H1 (cell line): ENCODE results near the gene PTBP1. TPM values are rescaled to one million over a fixed set of nuclear protein-coding genes. Genes with fewer than 3 reads are reported as not detected.

Source experiments
- CTCF ChIA-PET: fragments of 300-600 bp; sonication (Branson Sonifier 250); formaldehyde crosslinking; loops from one replicate; lab custom pipeline; 2021; ENCODE audit not compliant: partially characterized antibody; lab: Charles Lee
- POLR2A ChIA-PET: fragments of 300-600 bp; sonication (Branson Sonifier 250); formaldehyde crosslinking; loops from one replicate; lab custom pipeline; 2021; ENCODE audit warnings: inconsistent platforms; ENCODE audit not compliant: partially characterized antibody; lab: Charles Lee
- DNase-seq, 2 experiments: peaks; one replicate each; pipeline versions ENCODE4 v3.0.0 to v3.0.0-alpha.2; 2010 to 2022; ENCODE audit warnings: low spot score in 2 of 2, low read depth in 1 of 2, mixed read lengths in 1 of 2
- FAIRE-seq: peaks from 2 replicates; lab custom pipeline; 2011; peaks lifted over from hg19 to GRCh38; lab: Jason Lieb, UNC
- H2AFZ ChIP-seq: 2 replicates; pipeline ENCODE4 v1.8.1; 2012; ENCODE audit warnings: low read length, inconsistent platforms
- H2AK5ac ChIP-seq: 2 replicates; pipeline ENCODE4 v1.6.1; 2013; ENCODE audit warnings: low read depth, low read length
- H2BK120ac ChIP-seq: replicated peaks from 2 replicates; pipeline ENCODE3; 2013; ENCODE audit warnings: low read depth, low read length, inconsistent platforms
- H2BK12ac ChIP-seq: 2 replicates; pipeline ENCODE4 v1.6.1; 2013; ENCODE audit warnings: low read depth, low read length
- H2BK15ac ChIP-seq: 2 replicates; pipeline ENCODE4 v1.6.1; 2013; ENCODE audit warnings: low read length
- H2BK20ac ChIP-seq: 2 replicates; pipeline ENCODE4 v1.6.1; 2013; ENCODE audit warnings: low read length
- H2BK5ac ChIP-seq: 2 replicates; pipeline ENCODE4 v1.6.1; 2013; ENCODE audit warnings: low read depth, low read length
- H3K14ac ChIP-seq: 2 replicates; pipeline ENCODE4 v1.6.1; 2013; ENCODE audit warnings: inconsistent platforms; ENCODE audit not compliant: insufficient read length
- H3K18ac ChIP-seq: 2 replicates; pipeline ENCODE4 v1.6.1; 2013; ENCODE audit warnings: low read length; ENCODE audit errors: extremely low read depth
- H3K23ac ChIP-seq: 2 replicates; pipeline ENCODE4 v1.6.1; 2013; ENCODE audit warnings: inconsistent platforms; ENCODE audit not compliant: insufficient read length
- H3K23me2 ChIP-seq: 2 replicates; pipeline ENCODE4 v1.6.1; 2013; ENCODE audit warnings: low read depth, low read length
- H3K27ac ChIP-seq: 2 replicates; pipeline ENCODE4 v1.6.1; 2011; ENCODE audit warnings: low read depth, low read length, inconsistent platforms
- H3K27me3 ChIP-seq, 4 experiments: replicated peaks in 1 of 4; 1 replicate in 1 of 4; 2 replicates in 3 of 4; pipeline versions ENCODE4 v1.6.1 to v1.8.1; 2011 to 2013; ENCODE audit warnings: low read length in 3 of 4, mild to moderate bottlenecking in 3 of 4, inconsistent platforms in 2 of 4, mixed read lengths in 2 of 4, moderate library complexity in 1 of 4; ENCODE audit not compliant: control insufficient read depth in 3 of 4, insufficient read depth in 3 of 4; ENCODE audit errors: extremely low read depth in 1 of 4
- H3K36me3 ChIP-seq, 4 experiments: 2 replicates each; pipeline versions ENCODE4 v1.6.1 to v1.8.1; 2011 to 2013; ENCODE audit warnings: mild to moderate bottlenecking in 4 of 4, low read length in 3 of 4, moderate library complexity in 2 of 4, control low read depth in 1 of 4, inconsistent platforms in 1 of 4; ENCODE audit not compliant: insufficient read depth in 4 of 4, control insufficient read depth in 2 of 4
- H3K4ac ChIP-seq: replicated peaks from 2 replicates; pipeline ENCODE3; 2013; ENCODE audit warnings: low read length, low read depth, mixed read lengths, inconsistent platforms; ENCODE audit not compliant: insufficient read length
- H3K4me1 ChIP-seq, 4 experiments: replicated peaks in 1 of 4; 1 replicate in 1 of 4; 2 replicates in 3 of 4; pipeline versions ENCODE4 v1.6.1 to v1.8.1; 2011 to 2013; ENCODE audit warnings: low read length in 3 of 4, inconsistent platforms in 2 of 4, mixed read lengths in 1 of 4; ENCODE audit not compliant: insufficient read depth in 4 of 4, control insufficient read depth in 3 of 4
- H3K4me2 ChIP-seq, 2 experiments: 2 replicates each; pipeline versions ENCODE4 v1.6.1 to v1.8.1; 2011 to 2013; ENCODE audit warnings: low read depth in 2 of 2, low read length in 2 of 2, control low read depth in 1 of 2, inconsistent platforms in 1 of 2, mild to moderate bottlenecking in 1 of 2; ENCODE audit not compliant: insufficient read depth in 1 of 2
- H3K4me3 ChIP-seq, 4 experiments: fragments of 200-600, 300-600 bp in 1 of 4; sonication (generic), shearing (Covaris generic), sonication (Bioruptor Twin) in 1 of 4; 2 replicates each; pipeline versions ENCODE4 v1.5.1 to v1.8.1; 2011 to 2016; ENCODE audit warnings: low read length in 4 of 4, low read depth in 3 of 4, control low read depth in 2 of 4, inconsistent platforms in 2 of 4, mild to moderate bottlenecking in 2 of 4, mixed read lengths in 1 of 4, moderate library complexity in 1 of 4; ENCODE audit not compliant: insufficient read depth in 2 of 4; ENCODE audit errors: extremely low read depth in 1 of 4
- H3K56ac ChIP-seq: replicated peaks from 2 replicates; pipeline ENCODE3; 2013; ENCODE audit warnings: low read depth, mild to moderate bottlenecking, mixed read lengths, low read length, inconsistent platforms; ENCODE audit not compliant: insufficient read length
- H3K79me1 ChIP-seq: 2 replicates; pipeline ENCODE4 v1.6.1; 2013; ENCODE audit warnings: low read depth, low read length, control low read depth
- H3K79me2 ChIP-seq, 2 experiments: 2 replicates each; pipeline versions ENCODE4 v1.6.1 to v1.8.1; 2012 to 2013; ENCODE audit warnings: low read length in 2 of 2, mild to moderate bottlenecking in 2 of 2, inconsistent platforms in 1 of 2; ENCODE audit not compliant: insufficient read depth in 2 of 2, control insufficient read depth in 1 of 2
- H3K9ac ChIP-seq, 4 experiments: replicated peaks in 1 of 4; 1 replicate in 1 of 4; 2 replicates in 3 of 4; pipeline versions ENCODE4 v1.6.1 to v1.8.1; 2011 to 2013; ENCODE audit warnings: low read depth in 3 of 4, low read length in 3 of 4, control low read depth in 2 of 4, mild to moderate bottlenecking in 2 of 4, moderate library complexity in 2 of 4, inconsistent platforms in 1 of 4; ENCODE audit errors: extremely low read depth in 1 of 4
- H3K9me3 ChIP-seq, 2 experiments: 2 replicates each; pipeline versions ENCODE4 v1.6.1 to v1.8.1; 2012 to 2013; ENCODE audit warnings: mild to moderate bottlenecking in 2 of 2, moderate library complexity in 2 of 2, control low read depth in 1 of 2, inconsistent platforms in 1 of 2, low read depth in 1 of 2, low read length in 1 of 2, mixed read lengths in 1 of 2; ENCODE audit not compliant: insufficient read depth in 2 of 2
- H4K20me1 ChIP-seq, 2 experiments: replicated peaks in 1 of 2; 2 replicates each; pipeline versions ENCODE3 to v1.8.1; 2011 to 2013; ENCODE audit warnings: inconsistent platforms in 2 of 2, low read length in 2 of 2, mild to moderate bottlenecking in 1 of 2; ENCODE audit not compliant: insufficient read depth in 2 of 2, control insufficient read depth in 1 of 2
- H4K5ac ChIP-seq: 2 replicates; pipeline ENCODE4 v1.6.1; 2013; ENCODE audit warnings: low read length, low read depth, mixed read lengths, inconsistent platforms; ENCODE audit not compliant: insufficient read length
- H4K8ac ChIP-seq: 2 replicates; pipeline ENCODE4 v1.8.0; 2013; ENCODE audit warnings: mild to moderate bottlenecking, moderate library complexity, low read length, inconsistent platforms; ENCODE audit not compliant: insufficient read depth; ENCODE audit errors: extremely low read depth
- H4K91ac ChIP-seq: replicated peaks from 2 replicates; pipeline ENCODE3; 2013; ENCODE audit warnings: low read length, mixed read lengths, inconsistent platforms; ENCODE audit not compliant: insufficient read length
- ATF2 ChIP-seq: IDR thresholded peaks from 2 replicates; pipeline ENCODE4 v1.6.1; 2012; ENCODE audit warnings: low read length, inconsistent platforms
- BACH1 ChIP-seq: IDR thresholded peaks from 2 replicates; pipeline ENCODE4 v1.6.1; 2012; ENCODE audit warnings: low read length, improper control_type of control experiment
- CBX8 ChIP-seq: fragments of 300-800, 300-1000 bp; sonication (generic); IDR thresholded peaks from 2 replicates; pipeline ENCODE4 v1.7.1; 2016; ENCODE audit warnings: low read depth, low read length, borderline replicate concordance
- CEBPB ChIP-seq: IDR thresholded peaks from 2 replicates; pipeline ENCODE4 v1.6.1; 2012; ENCODE audit warnings: low read depth, low read length
- JUND ChIP-seq: IDR thresholded peaks from 2 replicates; pipeline ENCODE4 v1.6.1; 2011; ENCODE audit warnings: mild to moderate bottlenecking, improper control_type of control experiment, low read length
- KDM1A ChIP-seq: fragments of 200-600, 300-600 bp; sonication (generic); IDR thresholded peaks from 2 replicates; pipeline ENCODE4 v1.7.1; 2016; ENCODE audit warnings: mild to moderate bottlenecking, low read length, borderline replicate concordance
- RBBP5 ChIP-seq: IDR thresholded peaks from 2 replicates; pipeline ENCODE4 v1.7.1; 2012; ENCODE audit warnings: low read depth, mild to moderate bottlenecking, inconsistent platforms, low read length, moderate library complexity, borderline replicate concordance
- SAP30 ChIP-seq: fragments of 300-600 bp; sonication (generic); IDR thresholded peaks from 2 replicates; pipeline ENCODE4 v1.7.1; 2012; ENCODE audit warnings: low read length, moderate library complexity, mild to moderate bottlenecking, inconsistent platforms; ENCODE audit not compliant: insufficient read depth, insufficient replicate concordance
- SP2 ChIP-seq: IDR thresholded peaks from 2 replicates; pipeline ENCODE4 v1.6.1; 2012; ENCODE audit warnings: mild to moderate bottlenecking, low read length, inconsistent platforms
- YY1 ChIP-seq: IDR thresholded peaks from 2 replicates; pipeline ENCODE4 v1.6.1; 2011; ENCODE audit warnings: low read depth, mild to moderate bottlenecking, low read length
- WGBS, 2 experiments: shearing (Covaris generic) in 1 of 2; methylation state at CpG; one replicate each; pipeline versions ENCODE4 v1.1.6 to v1.1.7; 2013 to 2015; ENCODE audit warnings: low lambda C conversion rate in 2 of 2, mixed read lengths in 2 of 2, inconsistent platforms in 1 of 2, low coverage in 1 of 2, missing lambda C conversion rate in 1 of 2; ENCODE audit not compliant: insufficient replicate concordance in 2 of 2, insufficient coverage in 1 of 2, insufficient read length in 1 of 2; ENCODE audit errors: extremely low coverage in 1 of 2, missing lambda C conversion rate in 1 of 2; 5-methylcytosine and 5-hydroxymethylcytosine counted together
- polyA plus RNA-seq, 7 experiments: library from polyadenylated mRNA; depleted of rRNA in 3 of 7; stranded (reverse) in 5 of 7; unstranded in 2 of 7; fragments of >200 nt in 5 of 7; fragments of 200-250 nt in 2 of 7; gene quantifications; 1 replicate in 5 of 7; 2 replicates in 1 of 7; 4 replicates in 1 of 7; pipeline versions ENCODE4 v1.2.1 to v1.2.3, GENCODE V29; 2011 to 2013; ENCODE audit warnings: missing spikeins in 2 of 7, mixed read lengths in 2 of 7
- total RNA-seq: library from RNA; stranded (reverse); fragmentation: NEBNext Ultra II Directional; extraction: Animal tissue kit (Norgen Biotek cat#: 25700); gene quantifications from 2 replicates; pipeline ENCODE4 v1.2.1, GENCODE V29; 2021
- TF ChIP-seq, protein P1 (sequence below): IDR thresholded peaks from 2 replicates; pipeline ENCODE4 v1.6.1; 2011; ENCODE audit warnings: low read length, improper control_type of control experiment

PTBP1 gene
- total and polyA plus RNA-seq, 2 of the 8 experiments (the other 6 are each of a cell fraction or from before 2014, with no cell fraction given) = 528 to 888 TPM

GRCh38 chr19:772063-772462 is 25.2 kb upstream of the PTBP1 start:
- 86% methylated on average over 5 of the region's 5 CpGs; no CpG with 5 or more reads in 1 of the 2 experiments for WGBS, 2 experiments
- TF ChIP-seq KDM1A = no peak
- TF ChIP-seq BACH1 = no peak
- no peak for TF ChIP-seq SAP30
- TF ChIP-seq JUND = no peak
- TF ChIP-seq, protein P1, sequence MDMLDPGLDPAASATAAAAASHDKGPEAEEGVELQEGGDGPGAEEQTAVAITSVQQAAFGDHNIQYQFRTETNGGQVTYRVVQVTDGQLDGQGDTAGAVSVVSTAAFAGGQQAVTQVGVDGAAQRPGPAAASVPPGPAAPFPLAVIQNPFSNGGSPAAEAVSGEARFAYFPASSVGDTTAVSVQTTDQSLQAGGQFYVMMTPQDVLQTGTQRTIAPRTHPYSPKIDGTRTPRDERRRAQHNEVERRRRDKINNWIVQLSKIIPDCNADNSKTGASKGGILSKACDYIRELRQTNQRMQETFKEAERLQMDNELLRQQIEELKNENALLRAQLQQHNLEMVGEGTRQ = no peak
- no peak for TF ChIP-seq CBX8
- TF ChIP-seq ATF2 = no peak
- TF ChIP-seq YY1 = no peak
- TF ChIP-seq CEBPB = no peak
- no peak for TF ChIP-seq RBBP5
- TF ChIP-seq SP2 = no peak

More at GRCh38 chr19:772063-772462, 25.2 kb upstream of the PTBP1 start:
- Histone ChIP-seq H2AK5ac (no peak overlapping the region), H3K79me1 (no peaks in the 10 kb centered on the region), H2BK15ac (no peak overlapping the region), H2BK20ac (0 out of 2 replicates have a peak overlapping the region, but pooled peaks have one; percentile 3), H3K14ac (no peak overlapping the region), H3K9ac (no peak overlapping the region), H3K4me2 (no peak overlapping the region), H3K18ac (no peak overlapping the region), H4K20me1 (no peaks in the 10 kb centered on the region), H3K79me2 (no peaks in the 10 kb centered on the region), H3K4ac (no peak overlapping the region), H3K9me3 (no peaks in the 10 kb centered on the region), H3K36me3 (no peaks in the 10 kb centered on the region), H3K27ac (no peak overlapping the region), H2BK120ac (no peak overlapping the region), H3K23ac (no peak overlapping the region), H4K91ac (no peak overlapping the region), H3K4me3 (no peak overlapping the region), H4K8ac (no peak overlapping the region), H3K27me3 (no peaks in the 10 kb centered on the region), H4K5ac (no peak overlapping the region), H2BK5ac (no peak overlapping the region; the same call in 1 of the 2 replicates), H3K23me2 (no peaks in the 10 kb centered on the region; the same call in 1 of the 2 replicates), H2AFZ (no peak overlapping the region), H3K4me1 (no peaks in the 10 kb centered on the region; a peak in 1 of 7 replicates), H3K56ac (no peak overlapping the region), H2BK12ac (no peak overlapping the region)
- POLR2A ChIA-PET = interaction anchor here (0.8 to 3.5 kb wide), 10 partner anchors 8 to 84 kb away, joined by 3 to 30 read pairs (median 8); no protein-coding TSS in a partner anchor
- FAIRE-seq = no peak
- DNase-seq = no peak
- CTCF ChIA-PET = interaction anchor here (1.0 to 1.6 kb wide), 7 partner anchors 27 to 102 kb away, joined by 3 to 8 read pairs (median 5); no protein-coding TSS in a partner anchor
